HepG2 (cell line): Measurements from ENCODE around the gene ZNF225. TPM values are rescaled to one million over a fixed set of nuclear protein-coding genes. Genes with fewer than 3 reads are reported as not detected.

Experiments used
- ATAC-seq: fragments of 200-7000 bp; cut with Tn5 transposase; 3 replicates; pipeline ENCODE4 v1.9.1; 2020; ENCODE audit warnings: mild to moderate bottlenecking, moderate library complexity
- BruUV-seq: library from RNA; stranded (reverse); fragments of 400-500 nt; replicated peaks from 2 replicates; lab custom pipeline; 2021; lab: Mats Ljungman, UMichigan
- CTCF ChIA-PET: fragments of 300-600 bp; formaldehyde crosslinking; extraction: SDS; loops from one replicate; lab custom pipeline; 2021; ENCODE audit warnings: low total read pairs, inconsistent platforms, low intra/inter-chr PET ratio; lab: Yijun Ruan, JAX
- POLR2A ChIA-PET: fragments of 350-600 bp; sonication (Branson Sonifier 250); formaldehyde crosslinking; loops from one replicate; lab custom pipeline; 2020; ENCODE audit warnings: antibody characterized with exemption, inconsistent platforms; lab: Yijun Ruan, JAX
- DNase-seq: peaks from one replicate; pipeline ENCODE4 v3.0.0-alpha.2; 2015; ENCODE audit warnings: low spot score
- FAIRE-seq: peaks from 3 replicates; lab custom pipeline; 2011; peaks lifted over from hg19 to GRCh38; lab: Jason Lieb, UNC
- H2AFZ ChIP-seq: one replicate; pipeline ENCODE4 v1.6.1; 2011; ENCODE audit warnings: low read length, inconsistent platforms
- H3K27ac ChIP-seq: fragments of 300-600 bp; 3 replicates; pipeline ENCODE4 v1.8.0; 2011; ENCODE audit warnings: mixed run types, mild to moderate bottlenecking, mixed read lengths, low read length, inconsistent platforms; ENCODE audit not compliant: insufficient read depth; ENCODE audit errors: extremely low read length
- H3K27me3 ChIP-seq, 2 experiments: fragments of 200-600 bp in 1 of 2; 2 replicates in 1 of 2; 3 replicates in 1 of 2; pipeline versions ENCODE4 v1.6.0 to v1.8.0; 2011; ENCODE audit warnings: low read length in 2 of 2, mild to moderate bottlenecking in 2 of 2, moderate library complexity in 2 of 2, inconsistent platforms in 1 of 2; ENCODE audit not compliant: insufficient read depth in 2 of 2, control insufficient read depth in 1 of 2
- H3K36me3 ChIP-seq, 2 experiments: fragments of 200-600 bp in 1 of 2; replicated peaks in 1 of 2; 2 replicates in 1 of 2; 3 replicates in 1 of 2; pipeline versions ENCODE4 v1.5.1 to v1.8.0; 2011; ENCODE audit warnings: low read length in 2 of 2, inconsistent platforms in 1 of 2; ENCODE audit not compliant: insufficient read depth in 2 of 2, control insufficient read depth in 1 of 2
- H3K4me1 ChIP-seq: 2 replicates; pipeline ENCODE4 v1.5.1; 2012; ENCODE audit warnings: low read length, inconsistent platforms; ENCODE audit not compliant: insufficient read depth
- H3K4me2 ChIP-seq: 2 replicates; pipeline ENCODE4 v1.6.0; 2011; ENCODE audit warnings: low read depth, low read length, inconsistent platforms
- H3K4me3 ChIP-seq, 3 experiments: fragments of 200-600 bp in 1 of 3; sonication (generic), shearing (Covaris generic) in 1 of 3; replicated peaks in 1 of 3; 2 replicates each; pipeline ENCODE4 v1.5.1; 2011 to 2016; ENCODE audit warnings: low read length in 3 of 3, inconsistent platforms in 2 of 3, low read depth in 2 of 3, mild to moderate bottlenecking in 2 of 3, control low read depth in 1 of 3, mixed read lengths in 1 of 3; ENCODE audit not compliant: insufficient read depth in 1 of 3
- H3K79me2 ChIP-seq: one replicate; pipeline ENCODE4 v1.6.1; 2011; ENCODE audit warnings: low read length, inconsistent platforms; ENCODE audit not compliant: insufficient read depth
- H3K9ac ChIP-seq: 2 replicates; pipeline ENCODE4 v1.6.0; 2011; ENCODE audit warnings: mild to moderate bottlenecking, low read depth, low read length, inconsistent platforms; ENCODE audit not compliant: insufficient read depth
- H3K9me3 ChIP-seq: 2 replicates; pipeline ENCODE4 v1.5.1; 2012; ENCODE audit warnings: mild to moderate bottlenecking, low read length
- H4K20me1 ChIP-seq: 2 replicates; pipeline ENCODE4 v1.6.0; 2011; ENCODE audit warnings: inconsistent platforms, mild to moderate bottlenecking, low read length, moderate library complexity; ENCODE audit not compliant: insufficient read depth
- CCDC6 ChIP-seq: sonication (generic); formaldehyde crosslinking; IDR thresholded peaks from 2 replicates; pipeline ENCODE4 v1.8.1; 2022; ENCODE audit warnings: mild to moderate bottlenecking, missing genetic modification reagents, moderate library complexity
- MED13 ChIP-seq: sonication (generic); formaldehyde crosslinking; IDR thresholded peaks from 2 replicates; pipeline ENCODE4 v1.5.0; 2020; ENCODE audit warnings: missing genetic modification reagents
- SIX1 ChIP-seq: sonication (generic); formaldehyde crosslinking; IDR thresholded peaks from 2 replicates; pipeline ENCODE4 v1.4.0; 2020; ENCODE audit warnings: missing genetic modification reagents, borderline replicate concordance
- SP1 ChIP-seq, 2 experiments: fragments of 450-650 bp in 1 of 2; sonication (generic) in 1 of 2; formaldehyde crosslinking in 1 of 2; IDR thresholded peaks; 2 replicates each; pipeline versions ENCODE4 v1.4.0 to v1.6.1; 2016 to 2020; ENCODE audit warnings: missing genetic modification reagents in 1 of 2
- ZNF407 ChIP-seq: sonication (generic); formaldehyde crosslinking; IDR thresholded peaks from one replicate; pipeline ENCODE4 v1.5.1; 2020; ENCODE audit warnings: mild to moderate bottlenecking, missing genetic modification reagents; ENCODE audit errors: not compliant biosample characterization
- ZNF510 ChIP-seq: sonication (generic); formaldehyde crosslinking; IDR thresholded peaks from 2 replicates; pipeline ENCODE4 v1.4.0; 2020; ENCODE audit warnings: low read depth, mild to moderate bottlenecking, missing genetic modification reagents
- ZNF644 ChIP-seq: IDR thresholded peaks from 2 replicates; pipeline ENCODE4 v1.6.1; 2016; ENCODE audit warnings: low read depth
- ZNF792 ChIP-seq: IDR thresholded peaks from 2 replicates; pipeline ENCODE4 v1.6.1; 2016
- WGBS: methylation state at CpG from one replicate; pipeline ENCODE4 v1.1.6; 2017; ENCODE audit warnings: low lambda C conversion rate; 5-methylcytosine and 5-hydroxymethylcytosine counted together
- in situ Hi-C: cut with HindIII; loops from 2 replicates; pipeline ENCODE4 v1.10.0; 2017; ENCODE audit warnings: low pct_unique_long_range_greater_than_20kb; ENCODE audit not compliant: extremely low pct_ligation_motif_present
- intact Hi-C: fragments of 100-400 bp; cut with micrococcal nuclease; formaldehyde crosslinking; loops from one replicate; pipeline ENCODE4 v1.10.0; 2022; ENCODE audit not compliant: unreplicated experiment
- polyA plus RNA-seq, 8 experiments: library from polyadenylated mRNA; depleted of rRNA in 3 of 8; stranded (reverse) in 7 of 8; unstranded in 1 of 8; fragments of >200 nt; fragmentation: Illumina TruSeq in 4 of 8; extraction: Trizol in 4 of 8; gene quantifications; 2 replicates each; pipeline versions ENCODE4 v1.2.1 to v1.2.3, GENCODE V29; 2011 to 2016; ENCODE audit warnings: low read depth in 4 of 8, missing spikeins in 1 of 8, mixed read lengths in 1 of 8; ENCODE audit not compliant: insufficient read depth in 1 of 8
- total RNA-seq, 5 experiments: library from RNA; depleted of rRNA; stranded (reverse); fragments of >200 nt; fragmentation: Illumina TruSeq; extraction: Trizol; gene quantifications; 2 replicates each; pipeline ENCODE4 v1.2.3, GENCODE V29; 2016; ENCODE audit warnings: low read depth in 1 of 5

The ZNF225 gene
- total and polyA plus RNA-seq, 2 of the 13 experiments (the other 11 are each of a cell fraction or from before 2014, with no cell fraction given): 0.87 to 3.3 TPM

DNA sequence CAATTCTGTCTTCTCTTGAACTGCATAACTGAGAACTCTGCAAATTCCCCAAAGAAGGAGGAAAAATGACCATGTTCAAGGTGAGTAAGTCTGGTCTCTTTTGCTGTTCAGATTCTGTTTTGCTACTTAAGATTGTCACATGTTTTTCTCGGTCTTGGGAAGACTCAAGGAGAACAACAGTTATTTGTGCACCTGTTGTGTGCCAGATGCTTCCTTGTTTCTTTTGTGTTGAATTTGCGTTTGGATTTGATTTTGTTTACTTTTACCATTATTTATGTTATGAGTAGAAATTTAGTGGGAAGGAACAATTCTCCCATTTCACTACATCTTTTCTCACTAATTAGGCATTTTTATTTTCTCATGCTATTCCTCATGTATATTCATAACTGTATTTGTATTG is 36.9 kb upstream of the ZNF225 start:
- intact Hi-C loops: loop anchor here (10.0 kb wide), 2 partner anchors 72 to 122 kb away; partner anchors contain the start of genes ZNF221 and ZNF230
- no peak overlapping the region for H3K4me2 ChIP-seq
- in situ Hi-C loops: no loop called here
- H2AFZ ChIP-seq: no peak overlapping the region
- CTCF ChIA-PET: no interaction called here
- H3K4me1 ChIP-seq: peaks cover 13% of the 10 kb centered on the region
- H3K79me2 ChIP-seq: no peaks in the 10 kb centered on the region
- no peak overlapping the region for H3K27ac ChIP-seq
- H3K4me3 ChIP-seq: no peak overlapping the region
- H3K9me3 ChIP-seq: no peaks in the 10 kb centered on the region
- no peaks in the 10 kb centered on the region for H4K20me1 ChIP-seq
- no peak for TF ChIP-seq MED13
- TF ChIP-seq CCDC6: no peak
- TF ChIP-seq ZNF792 (CRISPR knock-in tag): no peak
- no peak for TF ChIP-seq SP1 (IDR thresholded peaks at IDR 0.05)
- no peak for TF ChIP-seq SP1 (CRISPR knock-in tag; IDR thresholded peaks at IDR 0.05)
- TF ChIP-seq ZNF644 (CRISPR knock-in tag): no peak
- TF ChIP-seq ZNF510 (CRISPR knock-in tag): no peak
- TF ChIP-seq ZNF407 (CRISPR knock-in tag): no peak
- TF ChIP-seq SIX1 (CRISPR knock-in tag): no peak
- 98% methylated on average over 2 of the region's 2 CpGs for WGBS
- BruUV-seq: no TSS peak
- no peak for DNase-seq
- no peak overlapping the region for H3K9ac ChIP-seq
- POLR2A ChIA-PET: no interaction called here
- ATAC-seq: no peak
- H3K27me3 ChIP-seq: no peaks in the 10 kb centered on the region; a peak in 1 of 5 replicates
- no peak for FAIRE-seq
- peaks cover 3 to 11% of the 10 kb centered on the region in 2 experiments; a peak in 3 of 5 replicates for H3K36me3 ChIP-seq
